ENCODE data around the gene LAMC3. TPM values are rescaled to one million over a fixed set of nuclear protein-coding genes. Genes with fewer than 3 reads are reported as not detected.

Gene LAMC3
- polyA plus RNA-seq, 1 of the 3 experiments (the other 2 are of a cell fraction): 0.07 TPM

GRCh38 chr9:131015112-131015511 is 6.1 kb downstream of the LAMC3 start:
- WGBS (ENCODE audit: low lambda C conversion rate): 0% methylated on average over 1 of the region's 8 CpGs
- no peaks in the 10 kb centered on the region for H3K36me3 ChIP-seq (replicated peaks in 1 of 2; ENCODE audit: control insufficient read depth in 1 of 2, insufficient read depth in 2 of 2, low read length in 1 of 2)
- H3K9ac ChIP-seq: no peak overlapping the region
- TF ChIP-seq TCF12 (IDR thresholded peaks at IDR 0.05) (no peak), NFIC (IDR thresholded peaks at IDR 0.05; ENCODE audit: borderline replicate concordance) (no peak), JUND (IDR thresholded peaks at IDR 0.05) (no peak), FOSL2 (IDR thresholded peaks at IDR 0.05; ENCODE audit: borderline replicate concordance, low read depth) (no peak), RXRA (IDR thresholded peaks at IDR 0.05; ENCODE audit: borderline replicate concordance, low read depth) (no peak), NRF1 (IDR thresholded peaks at IDR 0.05; ENCODE audit: low read depth, low read length) (no peak)
- TF ChIP-seq, protein P1, sequence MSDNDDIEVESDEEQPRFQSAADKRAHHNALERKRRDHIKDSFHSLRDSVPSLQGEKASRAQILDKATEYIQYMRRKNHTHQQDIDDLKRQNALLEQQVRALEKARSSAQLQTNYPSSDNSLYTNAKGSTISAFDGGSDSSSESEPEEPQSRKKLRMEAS (IDR thresholded peaks at IDR 0.05; ENCODE audit: low read depth): no peak
- TF ChIP-seq, protein P2, sequence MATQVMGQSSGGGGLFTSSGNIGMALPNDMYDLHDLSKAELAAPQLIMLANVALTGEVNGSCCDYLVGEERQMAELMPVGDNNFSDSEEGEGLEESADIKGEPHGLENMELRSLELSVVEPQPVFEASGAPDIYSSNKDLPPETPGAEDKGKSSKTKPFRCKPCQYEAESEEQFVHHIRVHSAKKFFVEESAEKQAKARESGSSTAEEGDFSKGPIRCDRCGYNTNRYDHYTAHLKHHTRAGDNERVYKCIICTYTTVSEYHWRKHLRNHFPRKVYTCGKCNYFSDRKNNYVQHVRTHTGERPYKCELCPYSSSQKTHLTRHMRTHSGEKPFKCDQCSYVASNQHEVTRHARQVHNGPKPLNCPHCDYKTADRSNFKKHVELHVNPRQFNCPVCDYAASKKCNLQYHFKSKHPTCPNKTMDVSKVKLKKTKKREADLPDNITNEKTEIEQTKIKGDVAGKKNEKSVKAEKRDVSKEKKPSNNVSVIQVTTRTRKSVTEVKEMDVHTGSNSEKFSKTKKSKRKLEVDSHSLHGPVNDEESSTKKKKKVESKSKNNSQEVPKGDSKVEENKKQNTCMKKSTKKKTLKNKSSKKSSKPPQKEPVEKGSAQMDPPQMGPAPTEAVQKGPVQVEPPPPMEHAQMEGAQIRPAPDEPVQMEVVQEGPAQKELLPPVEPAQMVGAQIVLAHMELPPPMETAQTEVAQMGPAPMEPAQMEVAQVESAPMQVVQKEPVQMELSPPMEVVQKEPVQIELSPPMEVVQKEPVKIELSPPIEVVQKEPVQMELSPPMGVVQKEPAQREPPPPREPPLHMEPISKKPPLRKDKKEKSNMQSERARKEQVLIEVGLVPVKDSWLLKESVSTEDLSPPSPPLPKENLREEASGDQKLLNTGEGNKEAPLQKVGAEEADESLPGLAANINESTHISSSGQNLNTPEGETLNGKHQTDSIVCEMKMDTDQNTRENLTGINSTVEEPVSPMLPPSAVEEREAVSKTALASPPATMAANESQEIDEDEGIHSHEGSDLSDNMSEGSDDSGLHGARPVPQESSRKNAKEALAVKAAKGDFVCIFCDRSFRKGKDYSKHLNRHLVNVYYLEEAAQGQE (IDR thresholded peaks at IDR 0.05; ENCODE audit: low read depth, low read length): no peak
- no peak overlapping the region for H3K4me3 ChIP-seq (ENCODE audit: low read depth in 2 of 2, low read length in 1 of 2)
- H3K27me3 ChIP-seq (ENCODE audit: insufficient read depth): peaks cover 10% of the 10 kb centered on the region; the same call in 1 of the 2 replicates
- no peaks in the 10 kb centered on the region for H4K20me1 ChIP-seq (ENCODE audit: insufficient read depth)
- no peak overlapping the region for H3K4me2 ChIP-seq
- ChIA-PET CTCF (interaction anchor here (5.0 kb wide), 1 partner anchor 31 kb away, joined by 31 read pairs; no protein-coding TSS in a partner anchor), POLR2A (no interaction called here)
- H3K9me2 ChIP-seq: no peaks in the 10 kb centered on the region
- no peaks in the 10 kb centered on the region for H3K4me1 ChIP-seq (ENCODE audit: control insufficient read depth in 1 of 2, insufficient read depth in 2 of 2, low read depth in 1 of 2, low read length in 1 of 2)
- H3K79me2 ChIP-seq (ENCODE audit: insufficient read depth): no peaks in the 10 kb centered on the region
- no peaks in the 10 kb centered on the region for H3K9me3 ChIP-seq
- no peak overlapping the region for H2AFZ ChIP-seq (ENCODE audit: low read depth)
- no peaks in the 10 kb centered on the region for H3F3A ChIP-seq (replicated peaks; ENCODE audit: insufficient read depth)
- H3K27ac ChIP-seq (ENCODE audit: low read depth in 2 of 2, low read length in 1 of 2): no peak overlapping the region
- DNase-seq: no peak

DNA sequence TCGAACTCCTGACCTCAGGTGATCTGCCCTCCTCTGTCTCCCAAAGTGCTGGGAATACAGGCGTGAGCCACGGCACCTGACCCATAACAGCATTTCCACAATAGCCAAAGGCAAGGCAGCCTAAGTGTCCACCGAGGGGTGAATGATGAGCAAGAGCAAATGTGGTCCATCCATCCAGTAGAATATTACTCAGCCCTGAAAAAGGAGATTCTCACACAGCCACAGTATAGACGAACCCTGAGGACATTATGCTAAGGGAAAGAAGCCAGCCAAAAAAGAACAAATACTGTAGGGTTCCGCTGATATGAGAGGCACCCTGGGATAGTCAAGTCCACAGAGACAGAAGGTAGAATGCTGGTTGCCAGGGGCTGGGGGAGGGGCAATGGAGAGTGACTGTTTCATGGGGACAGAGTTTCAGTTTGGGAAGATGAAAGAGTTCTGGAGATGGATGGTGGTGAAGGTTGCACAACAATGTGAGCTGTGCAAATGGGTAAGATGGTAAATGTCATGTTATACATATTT is 7.0 kb downstream of the LAMC3 start:
- no peaks in the 10 kb centered on the region for H3K36me3 ChIP-seq (replicated peaks in 1 of 2; ENCODE audit: control insufficient read depth in 1 of 2, insufficient read depth in 2 of 2, low read length in 1 of 2)
- H4K20me1 ChIP-seq (ENCODE audit: insufficient read depth): no peaks in the 10 kb centered on the region
- no peaks in the 10 kb centered on the region for H3K4me1 ChIP-seq (ENCODE audit: control insufficient read depth in 1 of 2, insufficient read depth in 2 of 2, low read depth in 1 of 2, low read length in 1 of 2)
- POLR2A ChIA-PET: no interaction called here
- H3K27me3 ChIP-seq (ENCODE audit: insufficient read depth): peaks cover 2% of the 10 kb centered on the region; the same call in 1 of the 2 replicates
- no peak overlapping the region for H2AFZ ChIP-seq (ENCODE audit: low read depth)
- H3F3A ChIP-seq (replicated peaks; ENCODE audit: insufficient read depth): no peaks in the 10 kb centered on the region
- no peak for DNase-seq
- H3K9me2 ChIP-seq: no peaks in the 10 kb centered on the region
- CTCF ChIA-PET: interaction anchor here (1.5 to 8.0 kb wide), 2 partner anchors 17 to 30 kb away, joined by 10 to 47 read pairs; no protein-coding TSS in a partner anchor
- WGBS (ENCODE audit: low lambda C conversion rate): 57% methylated on average over 6 of the region's 6 CpGs
- no peaks in the 10 kb centered on the region for H3K9me3 ChIP-seq
- no peak overlapping the region for H3K9ac ChIP-seq
- H3K79me2 ChIP-seq (ENCODE audit: insufficient read depth): no peaks in the 10 kb centered on the region
- TF ChIP-seq EP300 (IDR thresholded peaks at IDR 0.05; ENCODE audit: borderline replicate concordance in 1 of 2, low read depth in 1 of 2, low read length in 1 of 2) (no peak), GATA2 (CRISPR knock-in tag; IDR thresholded peaks at IDR 0.05) (no peak), SIN3A (IDR thresholded peaks at IDR 0.05; ENCODE audit: borderline replicate concordance, low read depth, low read length) (no peak), FOXM1 (IDR thresholded peaks at IDR 0.05; ENCODE audit: low read depth) (no peak), TAF1 (IDR thresholded peaks at IDR 0.05; ENCODE audit: borderline replicate concordance, low read depth, low read length) (no peak), EZH2phosphoT487 (IDR thresholded peaks at IDR 0.05; ENCODE audit: borderline replicate concordance, low read depth) (no peak), RAD21 (IDR thresholded peaks at IDR 0.05; ENCODE audit: low read length) (no peak), FOXJ3 (CRISPR knock-in tag; IDR thresholded peaks at IDR 0.05) (no peak), CHD2 (IDR thresholded peaks at IDR 0.05; ENCODE audit: low read length, partially characterized antibody) (no peak), YY1 (IDR thresholded peaks at IDR 0.05; ENCODE audit: low read depth) (no peak), ZBTB33 (IDR thresholded peaks at IDR 0.05; ENCODE audit: borderline replicate concordance, low read depth) (no peak), MXI1 (IDR thresholded peaks at IDR 0.05; ENCODE audit: low read depth, low read length) (no peak), SMC3 (IDR thresholded peaks at IDR 0.05; ENCODE audit: low read depth, low read length) (no peak)
- TF ChIP-seq, protein P1 (IDR thresholded peaks at IDR 0.05; ENCODE audit: low read depth): no peak
- no peak overlapping the region for H3K27ac ChIP-seq (ENCODE audit: low read depth in 2 of 2, low read length in 1 of 2)
- H3K4me2 ChIP-seq: no peak overlapping the region
- no peak overlapping the region for H3K4me3 ChIP-seq (ENCODE audit: low read depth in 2 of 2, low read length in 1 of 2)

All from SK-N-SH (cell line).